Activated naive CD8-positive, alpha-beta T cell treated with anti-CD3 and anti-CD28 coated beads, Interleukin-2, amount 50 U/mL, for 24 hours (primary cell): Measurements from ENCODE around the gene KLF4.

Source experiments
- ATAC-seq: fragments of 150-1000 bp; cut with Tn5 transposase; one replicate; pipeline ENCODE4 v1.10.0; 2021
- DNase-seq: peaks from one replicate; pipeline ENCODE4 v3.0.0; 2021
- H3K27ac Mint-ChIP-seq: one replicate; pipeline ENCODE4 v1.8.0; 2021; ENCODE audit warnings: mild to moderate bottlenecking, mixed read lengths
- H3K27me3 Mint-ChIP-seq: one replicate; pipeline ENCODE4 v1.8.0; 2021; ENCODE audit warnings: mixed read lengths
- H3K36me3 Mint-ChIP-seq: one replicate; pipeline ENCODE4 v1.8.0; 2021; ENCODE audit warnings: low read depth, mixed read lengths
- H3K4me1 Mint-ChIP-seq: one replicate; pipeline ENCODE4 v1.8.0; 2021; ENCODE audit warnings: mixed read lengths
- H3K4me3 Mint-ChIP-seq: one replicate; pipeline ENCODE4 v1.8.0; 2021; ENCODE audit warnings: mild to moderate bottlenecking, moderate library complexity, mixed read lengths
- H3K9me3 Mint-ChIP-seq: one replicate; pipeline ENCODE4 v1.8.0; 2021; ENCODE audit warnings: mixed read lengths

Gene KLF4

DNA sequence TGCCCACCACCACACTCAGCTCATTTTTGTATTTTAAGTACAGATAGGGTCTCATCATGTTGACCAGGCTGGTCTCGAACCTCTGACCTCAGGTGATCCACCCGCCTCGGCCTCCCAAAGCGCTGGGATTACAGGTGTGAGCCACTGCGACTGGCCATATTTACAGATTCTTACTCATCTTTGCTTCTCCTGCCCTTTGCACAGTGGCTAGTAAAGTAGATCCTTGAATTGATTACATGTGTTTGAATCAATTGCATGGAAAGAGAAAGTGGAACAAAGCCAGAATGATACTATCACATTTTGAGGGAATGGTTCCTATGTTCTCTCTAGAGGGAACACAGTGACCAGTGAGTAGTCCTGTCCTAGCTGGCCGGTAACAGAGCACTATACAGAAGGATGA, 15.4 kb downstream of the KLF4 start:
- no peak for DNase-seq
- ATAC-seq, result no peak

DNA sequence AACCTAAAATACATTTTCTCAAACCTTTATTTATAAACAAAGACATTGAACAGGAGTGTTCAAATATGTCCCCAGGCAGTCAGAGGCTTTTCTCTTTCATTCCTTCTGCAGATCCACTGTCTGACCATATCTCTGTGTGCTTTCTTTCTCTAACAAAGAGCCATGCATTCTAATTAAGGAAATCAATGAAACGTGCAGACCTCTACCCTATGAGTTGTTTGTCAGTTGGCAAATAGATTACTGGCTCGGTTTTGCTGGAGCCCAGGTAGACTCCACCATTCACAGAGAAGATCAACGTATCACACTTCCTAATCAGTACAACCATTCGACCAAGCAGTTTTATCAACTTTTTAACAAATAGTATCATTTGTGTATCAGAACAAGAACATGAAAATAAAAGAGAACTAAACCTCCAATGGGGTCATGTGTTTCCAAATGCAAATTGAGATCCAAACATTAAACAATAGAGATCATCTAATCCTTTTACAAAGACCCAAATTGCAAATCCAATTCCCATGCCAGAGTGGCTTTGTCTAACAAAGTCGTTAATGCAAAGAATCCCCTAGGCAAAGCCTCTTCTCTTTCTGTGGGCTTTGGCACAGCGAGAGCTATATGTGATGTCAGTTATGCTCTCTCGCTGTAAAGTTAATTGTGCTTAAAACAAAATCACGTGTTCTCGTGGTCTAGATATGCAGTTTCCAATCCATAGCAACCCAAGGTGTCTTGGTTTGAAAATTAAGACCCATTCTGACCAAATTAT, 16.8 kb downstream of the KLF4 start:
- Mint-ChIP-seq H3K4me1 (no peaks in the 10 kb centered on the region), H3K27me3 (peaks cover 4% of the 10 kb centered on the region), H3K36me3 (no peaks in the 10 kb centered on the region), H3K27ac (no peak overlapping the region), H3K9me3 (no peaks in the 10 kb centered on the region), H3K4me3 (no peak overlapping the region)
- DNase-seq (no peak), ATAC-seq (no peak)

More for the DNA sequence above, 15.4 kb downstream of the KLF4 start:
- H3K4me3 Mint-ChIP-seq, result no peak overlapping the region
- no peaks in the 10 kb centered on the region for H3K9me3 Mint-ChIP-seq
- H3K27me3 Mint-ChIP-seq, result peaks cover 2% of the 10 kb centered on the region
- no peaks in the 10 kb centered on the region for H3K4me1 Mint-ChIP-seq
- H3K36me3 Mint-ChIP-seq, result no peaks in the 10 kb centered on the region
- no peak overlapping the region for H3K27ac Mint-ChIP-seq

DNA sequence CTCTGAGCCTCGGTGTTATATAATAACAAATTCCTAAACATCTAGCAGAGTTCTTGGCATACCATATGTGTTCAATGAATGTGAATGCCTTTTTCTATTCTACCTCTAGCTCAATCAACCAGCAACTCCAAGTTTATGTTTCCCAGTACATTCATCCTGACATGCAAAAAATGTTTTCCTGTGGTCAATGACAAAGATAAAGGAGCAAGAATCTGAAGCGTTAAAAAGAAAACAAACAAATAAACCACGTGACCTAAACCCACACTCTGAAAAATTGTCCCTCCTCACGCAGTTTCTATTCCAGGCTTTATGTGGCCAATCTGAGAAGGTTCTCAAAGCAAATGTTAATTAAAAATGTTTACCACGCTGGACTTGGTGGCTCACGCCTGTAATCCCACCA, 18.0 kb downstream of the KLF4 start:
- Mint-ChIP-seq H3K4me1 (no peaks in the 10 kb centered on the region), H3K27ac (no peak overlapping the region), H3K9me3 (no peaks in the 10 kb centered on the region), H3K36me3 (no peaks in the 10 kb centered on the region), H3K27me3 (peaks cover 12% of the 10 kb centered on the region), H3K4me3 (no peak overlapping the region)
- DNase-seq, result no peak
- no peak for ATAC-seq

DNA sequence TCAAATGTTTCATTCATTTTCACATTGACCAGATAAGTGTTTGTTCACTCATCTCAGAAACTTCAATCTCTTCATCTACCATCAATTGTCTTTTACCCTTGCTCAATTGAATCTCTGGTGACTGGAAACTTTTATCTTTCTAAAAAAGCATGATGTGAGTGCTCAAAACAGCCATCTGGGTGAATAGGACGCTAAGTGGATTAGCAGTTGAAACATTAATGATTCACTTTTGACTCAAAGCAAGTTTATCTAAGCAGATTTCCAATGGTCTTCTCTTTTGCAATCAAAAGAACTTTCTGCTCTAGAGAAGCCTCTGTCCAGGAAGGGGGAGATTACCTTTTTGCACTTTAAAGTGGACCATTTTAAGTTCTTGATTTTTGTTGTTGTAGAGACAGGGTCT, 22.2 kb downstream of the KLF4 start:
- Mint-ChIP-seq H3K9me3 (no peaks in the 10 kb centered on the region), H3K27ac (no peak overlapping the region), H3K4me3 (no peak overlapping the region), H3K27me3 (peaks cover 34% of the 10 kb centered on the region), H3K36me3 (no peaks in the 10 kb centered on the region), H3K4me1 (peaks cover 3% of the 10 kb centered on the region)
- no peak for DNase-seq
- no peak for ATAC-seq

DNA sequence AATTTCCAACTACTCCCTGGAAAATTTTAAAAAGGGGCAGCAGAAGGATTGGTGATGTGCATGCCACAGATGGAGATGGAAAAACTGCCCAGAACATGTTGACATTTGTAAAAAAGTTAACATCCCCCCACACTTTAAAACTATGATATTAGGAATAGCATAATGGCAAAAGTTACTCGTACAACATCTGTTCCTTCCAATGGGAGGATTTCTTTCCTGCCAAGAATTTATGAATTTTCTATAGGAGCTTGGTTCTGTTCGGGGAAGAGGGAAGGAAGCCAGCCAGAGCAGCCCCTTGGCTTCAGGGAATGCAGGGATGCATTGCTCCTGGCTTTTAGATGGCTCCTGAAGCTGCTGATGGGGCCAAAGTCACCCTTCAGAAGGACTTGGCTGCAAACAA, 22.7 kb downstream of the KLF4 start:
- Mint-ChIP-seq H3K36me3 (no peaks in the 10 kb centered on the region), H3K9me3 (no peaks in the 10 kb centered on the region), H3K27me3 (peaks cover 37% of the 10 kb centered on the region), H3K4me3 (no peak overlapping the region), H3K4me1 (peaks cover 3% of the 10 kb centered on the region), H3K27ac (no peak overlapping the region)
- ATAC-seq, result no peak
- no peak for DNase-seq

DNA sequence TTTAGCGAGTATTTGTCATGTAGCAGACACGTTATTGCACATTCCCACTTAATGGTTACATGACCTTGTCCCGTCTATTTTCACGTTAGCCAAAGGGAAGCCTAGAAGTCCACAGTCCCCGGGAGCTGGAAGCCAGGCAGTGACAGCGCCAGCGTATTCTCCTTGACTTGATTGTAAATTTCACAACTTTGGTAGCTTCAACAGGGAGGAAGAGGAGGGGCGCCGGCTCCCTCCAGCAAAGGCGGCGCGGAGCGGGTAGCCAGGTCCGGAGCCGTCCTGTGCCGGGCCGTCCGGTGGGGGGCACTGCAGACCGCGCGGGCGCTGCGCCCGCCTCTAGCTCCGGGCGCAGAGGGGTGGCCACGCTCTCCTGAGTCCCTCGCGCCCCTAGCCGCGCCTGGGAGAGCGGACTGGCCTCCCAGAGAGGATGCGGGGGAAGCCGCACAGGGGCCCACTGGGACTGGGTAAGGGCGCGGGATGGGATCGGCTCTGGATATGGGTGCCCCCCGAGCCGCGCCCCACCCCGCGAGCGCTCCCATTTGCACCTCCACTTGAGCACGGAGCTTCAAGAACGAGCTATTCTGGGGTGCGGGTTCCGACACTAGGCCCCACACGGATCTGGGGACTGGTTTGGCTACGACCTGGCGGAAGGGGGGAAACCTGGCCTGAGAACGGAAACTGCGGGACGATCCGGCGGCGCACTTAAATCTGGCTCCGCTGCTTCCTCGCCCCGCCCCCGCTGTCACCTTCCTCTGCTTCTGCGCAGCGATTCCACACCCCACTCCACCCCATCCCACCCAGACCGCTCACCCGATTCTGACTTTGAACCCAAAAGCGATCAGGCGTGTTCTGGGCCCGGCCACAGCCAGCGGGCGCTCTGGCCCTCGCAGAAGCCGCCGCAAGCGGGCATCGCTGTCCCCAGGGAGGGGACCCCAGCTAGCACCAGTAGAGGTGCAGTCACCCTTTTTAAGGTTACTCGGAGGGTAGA, 23.8 kb downstream of the KLF4 start:
- Mint-ChIP-seq H3K27me3 (peaks cover 37% of the 10 kb centered on the region), H3K36me3 (no peaks in the 10 kb centered on the region), H3K4me1 (peaks cover 3% of the 10 kb centered on the region), H3K27ac (no peak overlapping the region), H3K4me3 (peak overlapping the region; percentile 36), H3K9me3 (no peaks in the 10 kb centered on the region)
- DNase-seq, result peak; percentile 41
- ATAC-seq, result peak; percentile 92

DNA sequence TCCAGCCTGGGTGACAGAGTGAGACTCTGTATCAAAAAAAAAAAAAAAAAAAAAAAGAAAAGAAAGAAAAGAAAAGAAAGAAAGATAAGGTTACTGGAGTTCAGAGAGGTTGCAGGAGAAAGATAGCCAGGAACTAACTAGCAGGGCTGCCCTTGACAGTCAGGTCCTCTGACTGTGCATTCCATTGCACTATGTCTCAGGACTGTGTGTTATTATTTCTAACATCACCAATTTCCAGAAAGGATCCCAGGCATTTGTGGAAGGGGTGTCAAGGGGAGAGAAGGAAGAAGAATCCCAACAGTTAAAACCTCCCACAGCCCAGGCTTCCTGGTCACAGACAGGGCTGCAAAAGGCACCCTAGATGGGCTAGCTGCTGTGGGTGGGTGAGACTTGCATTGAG, 25.1 kb downstream of the KLF4 start:
- H3K27me3 Mint-ChIP-seq, result peaks cover 37% of the 10 kb centered on the region
- H3K4me1 Mint-ChIP-seq, result peaks cover 3% of the 10 kb centered on the region
- no peaks in the 10 kb centered on the region for H3K36me3 Mint-ChIP-seq
- H3K27ac Mint-ChIP-seq, result no peak overlapping the region
- no peak overlapping the region for H3K4me3 Mint-ChIP-seq
- no peaks in the 10 kb centered on the region for H3K9me3 Mint-ChIP-seq
- DNase-seq, result no peak
- no peak for ATAC-seq

DNA sequence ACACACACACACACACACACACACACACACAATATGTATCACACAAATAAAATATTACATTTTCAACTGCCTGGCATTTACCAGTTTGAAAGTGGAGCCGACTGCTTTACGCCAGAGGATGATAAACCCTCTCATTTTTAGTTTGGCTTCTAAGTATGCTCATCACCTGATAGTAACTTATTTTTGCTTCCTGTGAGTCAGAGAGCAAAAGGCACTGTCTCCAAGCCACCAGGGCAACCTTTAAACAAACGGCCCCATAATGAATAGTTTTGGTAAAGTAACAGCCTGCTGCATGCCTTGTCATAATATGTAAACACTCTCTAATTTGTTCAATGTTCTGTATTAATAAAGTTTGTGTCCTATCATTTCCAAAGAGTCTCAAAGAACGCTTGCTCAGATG, 26.9 kb downstream of the KLF4 start:
- Mint-ChIP-seq H3K4me1 (peaks cover 3% of the 10 kb centered on the region), H3K27ac (no peak overlapping the region), H3K9me3 (no peaks in the 10 kb centered on the region), H3K4me3 (no peak overlapping the region), H3K36me3 (no peaks in the 10 kb centered on the region), H3K27me3 (peaks cover 34% of the 10 kb centered on the region)
- no peak for DNase-seq
- no peak for ATAC-seq

DNA sequence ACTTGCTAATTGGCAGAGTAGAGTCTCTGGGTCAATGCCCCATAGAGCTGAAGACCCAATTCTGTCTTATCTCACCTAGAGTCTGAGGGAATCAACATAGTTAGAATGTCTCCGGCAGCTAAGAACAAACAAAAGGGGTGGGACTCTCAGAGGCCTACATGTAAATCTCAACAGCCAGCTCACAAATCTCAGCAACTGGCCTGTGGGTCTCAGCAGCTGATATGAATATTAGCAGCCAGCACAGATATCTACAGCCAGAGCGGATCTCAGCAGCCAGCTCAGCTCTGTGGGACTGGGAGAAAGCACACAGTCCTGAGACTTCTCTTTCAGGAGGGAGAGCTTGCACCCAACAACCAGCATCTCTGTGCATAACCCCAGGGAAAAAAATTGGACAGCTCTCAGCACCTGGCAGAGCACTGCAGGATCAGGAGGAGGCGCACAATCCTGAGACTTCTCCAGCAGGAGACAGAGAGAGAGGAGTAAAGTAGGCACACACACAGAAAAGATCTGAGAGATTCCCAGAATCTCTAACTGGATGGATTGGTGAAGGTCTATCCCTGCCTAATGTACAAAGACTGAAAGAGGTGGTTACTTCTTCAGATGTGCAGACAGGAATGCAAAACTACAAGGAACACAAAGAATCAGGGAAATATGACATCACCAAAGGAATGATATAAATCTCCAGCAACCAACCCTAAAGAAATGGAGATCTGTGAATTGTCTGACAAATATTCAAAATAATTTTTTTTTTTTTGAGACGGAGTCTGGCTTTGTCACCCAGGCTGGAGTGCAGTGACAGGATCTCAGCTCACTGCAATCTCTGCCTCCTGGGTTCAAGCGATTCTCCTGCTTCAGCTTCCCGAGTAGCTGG, 29.2 kb downstream of the KLF4 start:
- DNase-seq, result no peak
- H3K36me3 Mint-ChIP-seq, result no peaks in the 10 kb centered on the region
- H3K27ac Mint-ChIP-seq, result no peak overlapping the region
- H3K4me1 Mint-ChIP-seq, result peaks cover 2% of the 10 kb centered on the region
- no peak for ATAC-seq
- peaks cover 21% of the 10 kb centered on the region for H3K27me3 Mint-ChIP-seq
- no peaks in the 10 kb centered on the region for H3K9me3 Mint-ChIP-seq
- H3K4me3 Mint-ChIP-seq, result no peak overlapping the region

DNA sequence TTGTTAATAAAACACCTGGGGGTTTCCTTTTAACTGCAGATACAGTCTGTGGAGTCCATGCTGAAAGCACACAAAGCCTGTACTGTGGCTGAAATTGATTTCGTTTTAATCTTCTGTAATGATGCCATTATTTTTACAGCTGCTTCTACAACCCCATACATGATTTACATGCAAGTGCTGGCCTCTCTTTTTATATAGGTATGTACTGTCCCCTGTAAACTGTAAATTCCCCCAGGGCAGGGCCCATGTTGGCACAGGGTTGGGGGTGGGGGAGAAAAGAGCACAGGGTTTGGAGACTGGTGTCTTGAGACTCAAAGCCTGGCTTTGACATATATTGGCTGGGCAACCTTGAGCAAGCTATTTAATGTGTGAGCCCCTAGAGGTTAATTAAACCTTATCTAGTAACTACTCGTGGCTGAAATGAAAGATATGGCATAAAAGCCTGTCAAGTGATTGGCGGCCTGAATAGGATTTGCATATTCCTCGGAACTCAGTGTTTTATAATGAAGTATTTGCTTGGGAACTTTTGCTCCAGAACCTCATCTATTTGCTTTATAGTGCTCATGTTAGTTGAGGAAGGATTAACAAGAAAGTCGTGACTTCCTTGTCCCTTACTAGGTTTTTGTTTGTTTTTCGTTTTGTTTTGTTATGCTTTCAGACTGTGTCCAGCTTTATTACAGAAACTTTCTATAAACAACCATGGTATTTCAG, 34.0 kb downstream of the KLF4 start:
- Mint-ChIP-seq H3K27me3 (peaks cover 3% of the 10 kb centered on the region), H3K4me3 (no peak overlapping the region), H3K27ac (no peak overlapping the region), H3K4me1 (no peaks in the 10 kb centered on the region), H3K36me3 (no peaks in the 10 kb centered on the region), H3K9me3 (no peaks in the 10 kb centered on the region)
- no peak for DNase-seq
- no peak for ATAC-seq

DNA sequence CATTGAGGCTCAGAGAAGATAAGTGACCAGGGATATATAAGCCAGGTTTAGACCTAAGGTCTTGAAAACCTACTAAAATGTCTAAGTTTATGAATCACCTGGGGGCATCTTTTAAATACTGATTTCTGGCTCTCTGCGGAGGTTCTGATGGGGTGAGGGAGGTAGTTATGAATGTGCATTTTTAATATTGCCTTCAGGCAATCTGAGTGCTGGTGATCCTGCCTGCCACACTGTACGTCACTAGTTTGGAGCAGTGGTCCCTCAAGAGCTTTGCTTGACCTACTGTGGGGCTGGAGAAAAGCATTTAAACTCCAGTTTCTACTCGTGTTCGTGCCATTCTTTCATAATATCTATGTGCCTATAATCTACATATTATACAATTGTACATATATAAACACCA, 36.1 kb downstream of the KLF4 start:
- H3K4me3 Mint-ChIP-seq, result no peak overlapping the region
- ATAC-seq, result no peak

DNA sequence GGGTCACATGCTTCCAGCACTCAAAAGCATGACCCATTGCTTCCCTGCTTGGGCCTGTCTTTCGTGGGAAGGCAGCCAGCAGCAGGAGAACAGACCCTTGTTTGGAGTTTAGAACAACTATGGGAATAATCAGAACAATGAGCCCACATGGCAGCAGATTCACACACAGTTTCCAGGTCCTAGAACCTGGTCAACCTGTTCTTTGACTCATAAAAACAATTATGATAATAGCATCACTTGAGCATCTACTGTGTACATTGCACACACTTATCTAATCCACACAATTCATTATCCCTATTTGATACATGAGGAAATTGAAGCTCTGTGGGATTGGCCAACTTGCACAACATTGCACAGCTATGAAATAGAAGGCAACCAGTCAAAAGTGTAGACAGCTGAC, 41.7 kb downstream of the KLF4 start:
- H3K4me3 Mint-ChIP-seq, result no peak overlapping the region
- ATAC-seq, result no peak
- no peaks in the 10 kb centered on the region for H3K9me3 Mint-ChIP-seq
- no peak for DNase-seq
- H3K36me3 Mint-ChIP-seq, result no peaks in the 10 kb centered on the region
- no peak overlapping the region for H3K27ac Mint-ChIP-seq
- H3K27me3 Mint-ChIP-seq, result peaks cover 3% of the 10 kb centered on the region
- no peaks in the 10 kb centered on the region for H3K4me1 Mint-ChIP-seq

More for the DNA sequence above, 36.1 kb downstream of the KLF4 start:
- H3K9me3 Mint-ChIP-seq, result no peaks in the 10 kb centered on the region
- H3K27me3 Mint-ChIP-seq, result peaks cover 3% of the 10 kb centered on the region
- no peak overlapping the region for H3K27ac Mint-ChIP-seq
- no peak for DNase-seq
- H3K4me1 Mint-ChIP-seq, result no peaks in the 10 kb centered on the region
- no peaks in the 10 kb centered on the region for H3K36me3 Mint-ChIP-seq

DNA sequence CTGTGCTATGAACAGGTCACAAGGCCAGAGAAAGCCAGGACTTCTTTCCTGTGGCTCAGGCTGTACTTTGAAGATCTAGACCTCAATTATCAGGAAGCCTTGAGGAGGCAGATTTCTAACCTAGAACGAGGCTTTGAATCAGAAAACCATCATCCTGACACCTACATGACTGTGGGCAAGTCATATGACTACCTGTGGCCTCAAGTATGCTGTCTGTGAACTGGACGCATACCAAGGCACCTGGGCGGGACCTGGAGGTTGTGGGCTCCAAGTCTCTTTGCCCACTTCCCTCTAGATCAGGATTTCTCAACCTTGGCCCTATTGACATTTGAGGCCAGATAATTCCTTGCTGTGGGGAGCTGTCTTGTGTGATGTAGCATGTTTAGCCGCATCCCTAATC, 42.5 kb downstream of the KLF4 start:
- ATAC-seq (no peak), DNase-seq (no peak)
- no peaks in the 10 kb centered on the region for H3K36me3 Mint-ChIP-seq
- H3K4me1 Mint-ChIP-seq, result no peaks in the 10 kb centered on the region
- H3K4me3 Mint-ChIP-seq, result no peak overlapping the region
- H3K27me3 Mint-ChIP-seq, result no peaks in the 10 kb centered on the region
- no peaks in the 10 kb centered on the region for H3K9me3 Mint-ChIP-seq
- no peak overlapping the region for H3K27ac Mint-ChIP-seq

DNA sequence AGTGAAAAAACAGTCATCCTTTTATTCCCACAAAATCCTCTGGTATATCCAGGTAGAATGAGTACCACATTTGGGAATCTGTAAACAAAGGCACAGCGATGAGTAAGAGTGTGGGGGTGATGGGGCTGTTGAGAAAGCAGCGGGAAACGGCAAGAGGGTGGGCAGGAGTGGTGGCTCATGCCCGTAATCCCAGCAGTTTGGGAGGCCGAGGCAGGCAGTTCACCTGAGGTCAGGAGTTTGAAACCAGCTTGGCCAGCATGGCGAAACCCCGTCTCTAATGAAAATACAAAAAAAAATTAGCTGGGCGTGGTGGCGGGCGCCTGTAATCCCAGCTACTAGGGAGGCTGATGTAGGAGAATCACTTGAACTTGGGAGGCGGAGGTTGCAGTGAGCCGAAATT, 43.1 kb downstream of the KLF4 start:
- no peak overlapping the region for H3K4me3 Mint-ChIP-seq
- H3K4me1 Mint-ChIP-seq, result no peaks in the 10 kb centered on the region
- H3K36me3 Mint-ChIP-seq, result no peaks in the 10 kb centered on the region

More for the DNA sequence above, 43.1 kb downstream of the KLF4 start:
- no peaks in the 10 kb centered on the region for H3K9me3 Mint-ChIP-seq
- no peak for DNase-seq
- H3K27ac Mint-ChIP-seq, result no peak overlapping the region
- no peaks in the 10 kb centered on the region for H3K27me3 Mint-ChIP-seq
- ATAC-seq, result no peak
